GM19099 (cell line): ENCODE data around the gene PPDPF.

Experiments
- POLR2A ChIP-seq: IDR thresholded peaks from 3 replicates; pipeline ENCODE4 v1.6.1; 2011; ENCODE audit warnings: low read depth; ENCODE audit not compliant: insufficient read length; ENCODE audit errors: extremely low read depth

The PPDPF gene

GRCh38 chr20:63503524-63503923 lies 17.0 kb upstream of the PPDPF start:
- TF ChIP-seq POLR2A: no peak

DNA sequence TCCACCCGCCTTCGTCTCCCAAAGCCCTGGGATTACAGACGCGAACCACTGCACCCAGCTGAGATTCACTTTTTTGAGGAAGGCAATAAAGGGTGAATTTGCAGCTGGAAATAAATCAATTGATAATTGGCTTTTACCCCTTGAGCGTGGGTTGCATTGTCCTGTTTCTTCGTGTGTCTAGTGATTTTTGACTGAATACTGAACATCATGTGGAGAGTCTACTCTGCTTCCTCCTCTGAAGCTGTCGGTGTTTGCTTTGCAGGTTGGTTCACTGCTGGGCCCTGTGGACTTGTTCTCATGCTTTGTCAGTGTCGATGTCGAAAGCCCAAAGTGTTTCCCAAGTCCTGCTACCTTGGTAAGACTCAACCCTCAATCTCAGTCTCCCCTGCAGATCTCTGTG lies 15.9 kb upstream of the PPDPF start:
- no peak for TF ChIP-seq POLR2A

DNA sequence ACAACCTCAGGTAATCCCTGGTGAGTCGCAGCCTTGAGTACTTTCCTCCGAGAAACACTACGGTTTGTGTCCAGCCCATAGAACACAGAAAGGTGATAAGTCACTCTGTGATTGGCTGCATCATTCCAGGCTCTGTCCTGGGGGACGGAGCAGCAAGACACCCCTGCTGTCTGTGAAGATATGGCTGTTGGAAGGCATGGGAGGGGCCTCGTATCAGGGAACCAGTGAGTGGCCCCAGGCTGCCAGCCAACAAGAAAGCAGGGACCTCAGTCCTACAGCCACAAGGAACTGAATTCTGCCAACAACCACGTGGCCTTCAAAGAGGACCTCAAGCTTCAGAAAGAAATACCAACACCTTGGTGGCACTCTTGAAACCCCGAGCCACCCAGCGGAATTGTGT lies 15.3 kb upstream of the PPDPF start:
- no peak for TF ChIP-seq POLR2A

GRCh38 chr20:63505723-63506122 lies 14.8 kb upstream of the PPDPF start:
- no peak for TF ChIP-seq POLR2A

DNA sequence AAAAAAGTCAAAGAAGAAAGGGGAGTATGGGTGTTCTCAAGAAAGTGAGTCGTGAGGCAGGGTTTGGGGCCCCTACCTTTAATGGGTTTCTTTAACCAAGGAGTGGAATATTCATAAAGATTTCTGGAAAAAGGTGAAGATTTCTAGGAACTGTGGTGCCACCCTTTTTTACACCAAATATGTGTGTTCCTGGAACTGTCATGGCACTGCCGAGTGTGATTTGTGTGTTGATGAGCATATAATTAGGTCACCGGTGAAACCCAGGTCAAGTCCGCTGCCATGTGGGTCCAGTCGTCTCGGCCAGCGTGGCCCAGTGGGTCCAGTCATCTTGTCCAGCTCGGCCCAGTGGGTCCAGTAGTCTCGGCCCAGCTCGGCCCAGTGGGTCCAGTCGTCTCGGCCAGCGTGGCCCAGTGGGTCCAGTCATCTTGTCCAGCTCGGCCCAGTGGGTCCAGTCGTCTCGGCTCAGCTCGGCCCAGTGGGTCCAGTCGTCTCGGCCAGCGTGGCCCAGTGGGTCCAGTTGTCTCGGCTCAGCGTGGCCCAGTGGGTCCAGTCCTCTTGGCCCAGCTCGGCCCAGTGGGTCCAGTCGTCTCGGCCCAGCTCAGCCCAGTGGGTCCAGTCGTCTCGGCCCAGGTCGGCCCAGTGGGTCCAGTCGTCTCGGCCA lies 13.4 kb upstream of the PPDPF start:
- no peak for TF ChIP-seq POLR2A

DNA sequence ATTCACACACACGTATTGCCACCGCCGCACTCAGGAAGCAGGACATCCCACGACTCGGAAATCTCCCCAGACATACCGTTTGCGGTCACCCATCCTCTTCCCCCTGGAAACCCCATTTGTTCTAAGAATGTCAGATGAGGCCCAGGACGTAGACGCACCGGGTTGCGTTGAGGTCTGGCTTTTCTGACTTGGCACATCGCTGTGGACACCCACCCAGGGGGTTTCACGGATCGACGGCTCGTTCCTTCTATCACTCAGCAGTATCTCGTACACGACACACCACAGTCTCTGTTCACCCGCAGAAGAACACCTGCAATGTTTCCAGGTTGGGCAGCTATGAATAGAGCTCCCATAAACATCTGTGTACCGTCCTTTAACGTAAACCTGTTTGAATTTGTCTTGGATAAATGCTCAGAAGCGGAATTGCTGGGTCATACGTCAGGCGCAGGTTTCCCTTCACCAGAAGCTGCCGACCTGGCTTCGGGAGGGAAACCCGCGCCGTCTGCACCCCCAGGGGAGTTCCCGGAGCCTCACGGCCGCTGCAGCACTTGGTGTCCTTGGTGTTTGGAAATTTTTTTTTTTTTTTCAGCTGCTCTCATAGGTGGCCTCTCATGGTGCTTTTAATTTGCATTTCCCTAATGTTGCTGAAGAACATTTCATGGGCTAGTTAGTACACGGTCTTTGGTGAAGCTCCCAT lies 12.3 kb upstream of the PPDPF start:
- TF ChIP-seq POLR2A: no peak

GRCh38 chr20:63509088-63509564 lies 11.4 kb upstream of the PPDPF start:
- TF ChIP-seq POLR2A: no peak

GRCh38 chr20:63513207-63513606 lies 7.4 kb upstream of the PPDPF start:
- TF ChIP-seq POLR2A: no peak

DNA sequence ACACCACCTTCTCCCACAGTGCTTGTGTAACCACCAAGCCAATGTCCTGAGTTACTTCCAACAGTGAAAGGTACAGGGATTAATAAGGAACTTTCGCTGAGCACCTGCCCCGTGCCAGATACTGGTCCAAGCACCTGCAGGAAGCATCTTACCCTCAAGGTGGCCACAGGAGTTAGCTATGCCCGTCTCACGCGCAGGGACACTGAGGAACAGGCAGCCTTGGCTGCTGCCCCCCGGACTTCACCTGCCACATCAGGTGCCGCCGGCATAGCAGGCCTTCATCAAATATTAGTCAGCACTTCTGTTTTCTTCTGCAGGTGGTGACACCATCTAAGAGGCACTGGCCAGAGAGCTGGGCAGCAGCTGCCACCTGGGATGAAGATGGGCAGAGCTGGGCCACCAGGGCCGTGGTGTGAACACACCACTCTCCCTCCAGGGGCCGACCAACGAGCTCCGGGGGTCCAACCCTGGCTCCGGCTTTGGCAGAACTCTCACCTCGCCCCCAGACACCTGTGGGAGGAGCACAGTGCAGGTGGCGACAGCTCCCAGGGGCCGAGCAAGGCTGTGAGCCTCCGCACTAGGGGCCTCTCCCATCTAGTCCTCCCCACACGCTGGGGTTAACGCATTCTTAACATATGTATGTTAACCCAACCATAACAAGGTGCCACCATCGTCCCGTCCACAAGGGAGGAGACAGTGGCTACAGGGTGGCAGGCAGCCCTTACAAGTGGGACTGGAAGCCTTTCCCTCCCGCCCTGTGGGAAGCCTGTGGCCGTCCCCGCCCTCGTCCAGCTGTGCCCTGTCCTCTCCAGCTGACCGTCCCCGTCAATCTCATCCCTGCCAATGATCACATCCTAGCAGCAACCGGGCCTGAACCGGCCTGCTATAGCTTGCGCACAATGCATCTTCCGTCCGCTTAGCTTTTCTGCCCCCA lies 2.9 kb upstream of the PPDPF start:
- no peak for TF ChIP-seq POLR2A

GRCh38 chr20:63518351-63518861 lies 2.2 kb upstream of the PPDPF start:
- no peak for TF ChIP-seq POLR2A

- no peak for TF ChIP-seq POLR2A
These were observed 1.5 kb upstream of the PPDPF start for GRCh38 chr20:63518946-63519667.

GRCh38 chr20:63519668-63520503 lies 679 bp upstream of the PPDPF start:
- TF ChIP-seq POLR2A: no peak

GRCh38 chr20:63520934-63521601 lies 503 bp downstream of the PPDPF start:
- no peak for TF ChIP-seq POLR2A
